GM20000 (cell line): Measurements from ENCODE around the gene EPC2.

Experiments
- DNase-seq: peaks from one replicate; pipeline ENCODE4 v3.0.0; 2012; ENCODE audit warnings: low spot score
- CTCF ChIP-seq: IDR thresholded peaks from 2 replicates; pipeline ENCODE4 v1.5.1; 2012; ENCODE audit warnings: mild to moderate bottlenecking, control low read depth; ENCODE audit errors: extremely low read depth, missing control alignments

Gene EPC2

GRCh38 chr2:148739454-148740105 lies 95.0 kb downstream of the EPC2 start:
- TF ChIP-seq CTCF: no peak
- no peak for DNase-seq

- no peak for DNase-seq
- TF ChIP-seq CTCF: no peak
Observed at GRCh38 chr2:148742373-148742772, 97.8 kb downstream of the EPC2 start.

GRCh38 chr2:148745151-148745851 lies 100.8 kb downstream of the EPC2 start:
- no peak for DNase-seq
- TF ChIP-seq CTCF: no peak

GRCh38 chr2:148746973-148747372 lies 102.4 kb downstream of the EPC2 start:
- no peak for TF ChIP-seq CTCF
- no peak for DNase-seq

GRCh38 chr2:148751907-148752306 lies 107.4 kb downstream of the EPC2 start:
- TF ChIP-seq CTCF: no peak
- DNase-seq: no peak

GRCh38 chr2:148752977-148753376 lies 108.4 kb downstream of the EPC2 start:
- no peak for DNase-seq
- no peak for TF ChIP-seq CTCF

GRCh38 chr2:148754864-148755263 lies 110.3 kb downstream of the EPC2 start:
- TF ChIP-seq CTCF: no peak

More at GRCh38 chr2:148754864-148755263, 110.3 kb downstream of the EPC2 start:
- DNase-seq: no peak
